Right lobe of liver (tissue), 4 donors: ENCODE measurements around the gene ZACN.
"Not testable (repeated sequence)": the region's sequence is repeated elsewhere in the genome, so short reads cannot be mapped to it uniquely, and the experiment has no call there.

Source experiments
- CTCF ChIP-seq, 4 donors: fragments of 200-600 bp in 3 of 4; fragments of 450-650 bp in 1 of 4; IDR thresholded peaks; one replicate each; pipeline versions ENCODE4 v1.5.1 to v1.8.0; 2016 to 2022; ENCODE audit warnings: antibody characterized with exemption in 4 of 4, mild to moderate bottlenecking in 2 of 4
- POLR2A ChIP-seq: fragments of 450-650 bp; IDR thresholded peaks from one replicate; pipeline ENCODE4 v1.6.1; 2017; ENCODE audit warnings: antibody characterized with exemption, mild to moderate bottlenecking
- donor health status: DM: no; HTN: no; CAD: no.
- donor health status: DM: no; HTN: no; CAD: no.
- donor health status: DM: no; HTN: yes; CAD: no.

GRCh38 chr17:76044475-76045007, 34.4 kb upstream of the ZACN start:
- not testable (repeated sequence) for TF ChIP-seq POLR2A; CTCF (IDR thresholded peaks at IDR 0.05)
